ENCODE measurements around the gene SLC2A11.
"Not testable (repeated sequence)": the region's sequence is repeated elsewhere in the genome, so short reads cannot be mapped to it uniquely, and the experiment has no call there.

The SLC2A11 gene

DNA sequence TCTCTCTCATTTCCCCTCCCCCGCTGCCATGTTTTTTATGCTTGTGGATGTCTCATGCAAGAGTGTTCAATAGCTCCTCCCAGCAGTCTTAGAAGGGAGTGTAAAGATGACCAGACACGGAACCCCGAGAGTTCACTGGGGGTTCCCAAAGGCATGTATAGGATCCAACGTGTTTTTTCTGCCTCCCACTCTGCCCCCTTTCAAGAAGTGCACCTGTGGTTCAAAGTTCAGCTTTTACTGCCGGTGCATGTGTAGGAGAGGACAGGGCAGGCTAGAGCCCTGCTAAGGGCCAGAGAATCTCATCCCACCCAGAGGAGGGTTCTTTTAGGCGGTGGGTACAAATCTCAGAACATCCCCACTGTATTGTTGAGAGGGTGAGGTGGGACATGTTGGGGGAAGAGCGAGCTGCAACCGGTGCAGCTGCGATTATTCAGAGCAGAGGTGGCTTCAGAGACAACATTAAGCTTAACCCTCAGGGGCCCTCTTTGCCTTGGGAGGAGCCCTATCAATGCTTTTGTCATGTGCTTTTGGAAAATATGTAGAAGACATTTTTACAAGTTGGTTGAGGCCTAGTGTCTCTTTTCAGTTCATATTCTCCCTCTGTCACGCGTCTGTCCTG lies 51.0 kb downstream of the SLC2A11 start:
- no peak for DNase-seq (ENCODE audit: low spot score)

- DNase-seq (ENCODE audit: low spot score): no peak
Measured at GRCh38 chr22:23909296-23909898, 51.7 kb downstream of the SLC2A11 start.

GRCh38 chr22:23910496-23911190 lies 53.0 kb downstream of the SLC2A11 start:
- DNase-seq (ENCODE audit: low spot score): no peak

- no peak for DNase-seq (ENCODE audit: low spot score)
Measured at GRCh38 chr22:23911318-23911980, 53.8 kb downstream of the SLC2A11 start.

- DNase-seq (ENCODE audit: low spot score): no peak
Measured at GRCh38 chr22:23912293-23912903, 54.7 kb downstream of the SLC2A11 start.

DNA sequence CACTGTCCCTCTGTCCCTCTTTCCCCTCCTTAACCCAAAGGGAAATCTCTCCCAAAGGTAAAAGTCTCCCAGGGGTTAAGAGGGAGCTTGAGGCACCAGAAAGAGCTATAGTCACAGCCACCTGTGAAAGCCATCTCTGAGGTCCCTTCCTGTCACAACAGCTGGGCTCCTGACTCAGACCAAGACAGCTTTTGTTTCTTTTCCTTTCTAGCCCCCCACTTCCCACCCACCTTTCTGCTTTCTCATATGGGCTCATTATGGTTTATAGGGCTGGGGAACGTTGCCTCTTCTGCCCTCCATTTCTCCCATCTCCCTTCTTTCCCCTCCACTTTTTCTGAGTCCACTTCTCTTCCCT lies 55.6 kb downstream of the SLC2A11 start:
- DNase-seq (ENCODE audit: low spot score): no peak

GRCh38 chr22:23913661-23914353 lies 56.1 kb downstream of the SLC2A11 start:
- DNase-seq (ENCODE audit: low spot score): peak; percentile 99

- DNase-seq (ENCODE audit: low spot score): no peak
Measured at GRCh38 chr22:23915290-23915689, 57.6 kb downstream of the SLC2A11 start.

DNA sequence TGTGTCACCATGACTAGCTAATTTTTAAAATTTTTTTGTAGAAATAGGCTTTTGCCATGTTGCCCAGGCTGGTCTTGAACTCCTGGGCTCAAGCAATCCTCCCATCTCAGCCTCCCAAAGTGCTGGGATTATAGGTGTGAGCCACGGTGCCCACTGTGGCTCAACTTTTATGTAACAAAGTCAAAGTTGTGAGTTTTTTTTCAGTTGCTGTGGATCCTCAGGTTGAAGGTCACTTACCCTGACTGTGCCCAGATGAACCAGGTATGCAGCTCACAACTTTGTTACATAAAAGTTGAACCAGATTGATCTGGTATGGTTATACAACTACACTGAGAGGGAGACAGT lies 62.6 kb downstream of the SLC2A11 start:
- not testable (repeated sequence) for DNase-seq (ENCODE audit: low spot score)

DNA sequence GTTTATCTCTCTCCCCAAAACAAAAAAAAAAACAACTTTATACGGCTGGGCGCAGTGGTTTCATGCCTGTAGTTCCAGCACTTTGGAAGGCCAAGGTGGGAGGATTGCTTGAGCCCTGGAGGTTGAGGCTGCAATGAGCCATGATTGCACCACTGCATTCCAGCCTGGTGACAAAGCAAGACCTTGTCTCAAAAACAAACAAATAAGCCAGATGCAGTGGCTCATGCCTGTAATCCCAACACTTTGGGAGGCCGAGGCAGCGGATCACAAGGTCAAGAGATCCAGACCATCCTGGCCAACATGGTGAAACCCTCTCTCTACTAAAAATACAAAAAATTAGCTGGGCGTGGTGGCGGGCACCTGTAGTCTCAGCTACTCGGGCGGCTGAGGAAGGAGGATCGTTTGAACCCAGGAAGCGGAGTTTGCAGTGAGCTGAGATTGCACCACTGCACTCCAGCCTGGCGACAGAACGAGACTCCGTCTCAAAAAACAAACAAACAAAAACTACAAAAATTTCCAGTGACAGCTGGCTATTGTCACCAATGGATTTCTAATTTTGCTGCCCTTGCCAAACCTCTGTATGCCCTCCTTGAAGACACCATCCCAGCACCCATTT lies 64.0 kb downstream of the SLC2A11 start:
- not testable (repeated sequence) for DNase-seq (ENCODE audit: low spot score)

GRCh38 chr22:23922921-23923320 lies 65.2 kb downstream of the SLC2A11 start:
- DNase-seq (ENCODE audit: low spot score): no peak

- DNase-seq (ENCODE audit: low spot score): no peak
Measured at GRCh38 chr22:23925020-23925606, 67.4 kb downstream of the SLC2A11 start.

GRCh38 chr22:23926561-23926960 lies 68.9 kb downstream of the SLC2A11 start:
- no peak for DNase-seq (ENCODE audit: low spot score)
